GM12892 (cell line): ENCODE results near the gene RPL35.

ENCODE experiments used
- POLR2AphosphoS5 ChIP-seq: IDR thresholded peaks from 2 replicates; pipeline ENCODE4 v1.6.1; 2011; ENCODE audit warnings: low read depth, low read length, control low read depth
- TAF1 ChIP-seq: IDR thresholded peaks from 2 replicates; pipeline ENCODE4 v1.6.1; 2011; ENCODE audit warnings: low read depth, mild to moderate bottlenecking, control low read depth, low read length, borderline replicate concordance

DNA sequence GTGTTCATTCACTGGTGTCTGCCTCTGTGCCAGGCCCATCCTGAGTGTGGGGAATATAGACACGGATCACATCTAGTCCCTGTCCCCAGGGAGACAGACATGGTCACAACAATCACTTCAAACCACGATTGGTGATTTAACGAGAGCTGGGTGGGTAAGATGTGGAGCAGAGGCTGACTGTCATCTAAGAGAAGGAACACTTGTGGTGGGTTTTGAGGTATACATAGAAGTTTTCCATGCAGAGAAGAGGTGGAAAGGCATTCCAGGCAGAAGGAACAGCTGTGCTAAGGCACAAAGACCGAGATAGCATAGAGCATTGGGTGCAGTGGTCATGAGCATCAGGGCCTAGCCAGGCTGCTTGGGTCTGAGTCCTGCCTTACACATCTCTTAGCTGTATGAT, 31.2 kb downstream of the RPL35 start:
- TF ChIP-seq POLR2AphosphoS5 (no peak), TAF1 (no peak)
